ENCODE data around the gene PARP4.
"Not testable (repeated sequence)": the region's sequence is repeated elsewhere in the genome, so short reads cannot be mapped to it uniquely, and the experiment has no call there.

DNA sequence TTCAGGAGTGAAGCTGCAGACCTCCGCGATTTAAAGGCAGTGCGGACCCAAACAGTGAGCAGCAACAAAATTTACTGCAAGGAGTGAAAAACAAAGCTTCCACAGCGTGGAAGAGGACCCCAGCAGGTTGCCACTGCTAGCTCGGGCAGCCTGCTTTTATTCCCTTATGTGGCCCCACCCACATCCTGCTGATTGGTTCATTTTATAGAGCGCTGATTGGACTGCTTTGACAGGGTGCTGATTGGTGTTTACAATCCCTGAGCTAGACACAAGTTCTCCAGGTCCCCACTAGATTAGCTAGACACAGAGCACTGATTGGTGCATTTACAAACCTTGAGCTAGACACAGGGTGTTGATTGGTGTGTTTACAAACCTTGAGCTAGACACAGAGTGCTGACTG, 6.3 kb downstream of the PARP4 start:
- TF ChIP-seq CTCF (conservative IDR thresholded peaks at IDR 0.05; ENCODE audit: low read length); EZH2phosphoT487 (IDR thresholded peaks at IDR 0.05; ENCODE audit: borderline replicate concordance, low read depth, low read length): not testable (repeated sequence)

Measured in OCI-LY7 (cell line).